ENCODE measurements around the gene ACAN. TPM values are rescaled to one million over a fixed set of nuclear protein-coding genes. Genes with fewer than 3 reads are reported as not detected.
A peak's percentile ranks its signal among the peaks of the same experiment; 100 is the strongest.

The ACAN gene
- total and polyA plus RNA-seq, 9 of the 15 experiments (the other 6 are each of a cell fraction or from before 2014, with no cell fraction given): not detected

DNA sequence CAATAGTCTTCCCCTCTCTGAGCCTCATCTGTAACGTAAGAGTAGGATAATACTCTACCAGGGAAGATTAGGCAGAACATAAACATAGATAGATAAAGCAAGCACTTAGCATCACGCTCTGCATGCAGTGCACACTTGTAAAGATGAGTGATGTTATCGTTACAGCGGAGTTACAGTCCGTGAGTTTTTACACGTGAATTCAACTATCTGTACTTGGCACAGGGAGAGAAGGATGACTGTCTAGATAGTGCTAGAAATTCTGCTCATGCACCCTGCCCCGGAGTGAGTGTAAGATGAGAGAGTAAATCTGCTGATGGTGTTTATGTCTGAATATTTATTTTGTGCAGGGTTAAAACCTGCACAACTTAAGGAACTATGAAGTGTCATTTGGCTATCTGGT, 56.3 kb downstream of the ACAN start (continued):
- TF ChIP-seq, protein P1, sequence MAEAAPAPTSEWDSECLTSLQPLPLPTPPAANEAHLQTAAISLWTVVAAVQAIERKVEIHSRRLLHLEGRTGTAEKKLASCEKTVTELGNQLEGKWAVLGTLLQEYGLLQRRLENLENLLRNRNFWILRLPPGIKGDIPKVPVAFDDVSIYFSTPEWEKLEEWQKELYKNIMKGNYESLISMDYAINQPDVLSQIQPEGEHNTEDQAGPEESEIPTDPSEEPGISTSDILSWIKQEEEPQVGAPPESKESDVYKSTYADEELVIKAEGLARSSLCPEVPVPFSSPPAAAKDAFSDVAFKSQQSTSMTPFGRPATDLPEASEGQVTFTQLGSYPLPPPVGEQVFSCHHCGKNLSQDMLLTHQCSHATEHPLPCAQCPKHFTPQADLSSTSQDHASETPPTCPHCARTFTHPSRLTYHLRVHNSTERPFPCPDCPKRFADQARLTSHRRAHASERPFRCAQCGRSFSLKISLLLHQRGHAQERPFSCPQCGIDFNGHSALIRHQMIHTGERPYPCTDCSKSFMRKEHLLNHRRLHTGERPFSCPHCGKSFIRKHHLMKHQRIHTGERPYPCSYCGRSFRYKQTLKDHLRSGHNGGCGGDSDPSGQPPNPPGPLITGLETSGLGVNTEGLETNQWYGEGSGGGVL (CRISPR knock-in tag; IDR thresholded peaks at IDR 0.05): no peak
- TF ChIP-seq NFE2 (IDR thresholded peaks at IDR 0.05; ENCODE audit: low read depth) (no peak), NR4A1 (CRISPR knock-in tag; IDR thresholded peaks at IDR 0.05) (no peak), NR4A1 (tag; IDR thresholded peaks at IDR 0.05) (no peak), SIRT6 (IDR thresholded peaks at IDR 0.05; ENCODE audit: low read depth, low read length) (no peak), DACH1 (IDR thresholded peaks at IDR 0.05; ENCODE audit: partially characterized antibody) (no peak), CXXC5 (CRISPR knock-in tag; IDR thresholded peaks at IDR 0.05) (peak; percentile 40; the same call in 1 of the 2 replicates), NFIX (CRISPR knock-in tag; IDR thresholded peaks at IDR 0.05; ENCODE audit: low read depth) (no peak), TAF7 (tag; IDR thresholded peaks at IDR 0.05) (no peak), RBM22 (IDR thresholded peaks at IDR 0.05; ENCODE audit: low read depth, low read length, poor library complexity, severe bottlenecking) (no peak), PTTG1 (tag; IDR thresholded peaks at IDR 0.05; ENCODE audit: low read depth) (no peak), RCOR1 (IDR thresholded peaks at IDR 0.05; ENCODE audit: borderline replicate concordance in 1 of 2, low read depth in 2 of 2, low read length in 2 of 2) (0 out of 4 replicates have a peak, but pooled peaks of 1 of the 2 experiments have one; percentile 13), STAT5A (IDR thresholded peaks at IDR 0.05; ENCODE audit: borderline replicate concordance, low read length) (no peak), NONO (IDR thresholded peaks at IDR 0.05; ENCODE audit: low read depth in 2 of 2, low read length in 1 of 2) (no peak), CCNT2 (IDR thresholded peaks at IDR 0.05; ENCODE audit: borderline replicate concordance, extremely low read depth, insufficient read length, low read depth, low read length) (no peak), NCOA4 (IDR thresholded peaks at IDR 0.05; ENCODE audit: partially characterized antibody) (no peak), TARDBP (IDR thresholded peaks at IDR 0.05) (no peak), BCOR (IDR thresholded peaks at IDR 0.05) (peak; percentile 35; the same call in 1 of the 2 replicates), MCM3 (IDR thresholded peaks at IDR 0.05) (no peak), SLC30A9 (CRISPR knock-in tag; IDR thresholded peaks at IDR 0.05) (no peak)
- TF ChIP-seq, protein P2, sequence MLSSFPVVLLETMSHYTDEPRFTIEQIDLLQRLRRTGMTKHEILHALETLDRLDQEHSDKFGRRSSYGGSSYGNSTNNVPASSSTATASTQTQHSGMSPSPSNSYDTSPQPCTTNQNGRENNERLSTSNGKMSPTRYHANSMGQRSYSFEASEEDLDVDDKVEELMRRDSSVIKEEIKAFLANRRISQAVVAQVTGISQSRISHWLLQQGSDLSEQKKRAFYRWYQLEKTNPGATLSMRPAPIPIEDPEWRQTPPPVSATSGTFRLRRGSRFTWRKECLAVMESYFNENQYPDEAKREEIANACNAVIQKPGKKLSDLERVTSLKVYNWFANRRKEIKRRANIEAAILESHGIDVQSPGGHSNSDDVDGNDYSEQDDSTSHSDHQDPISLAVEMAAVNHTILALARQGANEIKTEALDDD (IDR thresholded peaks at IDR 0.05): no peak
- TF ChIP-seq, protein P3, sequence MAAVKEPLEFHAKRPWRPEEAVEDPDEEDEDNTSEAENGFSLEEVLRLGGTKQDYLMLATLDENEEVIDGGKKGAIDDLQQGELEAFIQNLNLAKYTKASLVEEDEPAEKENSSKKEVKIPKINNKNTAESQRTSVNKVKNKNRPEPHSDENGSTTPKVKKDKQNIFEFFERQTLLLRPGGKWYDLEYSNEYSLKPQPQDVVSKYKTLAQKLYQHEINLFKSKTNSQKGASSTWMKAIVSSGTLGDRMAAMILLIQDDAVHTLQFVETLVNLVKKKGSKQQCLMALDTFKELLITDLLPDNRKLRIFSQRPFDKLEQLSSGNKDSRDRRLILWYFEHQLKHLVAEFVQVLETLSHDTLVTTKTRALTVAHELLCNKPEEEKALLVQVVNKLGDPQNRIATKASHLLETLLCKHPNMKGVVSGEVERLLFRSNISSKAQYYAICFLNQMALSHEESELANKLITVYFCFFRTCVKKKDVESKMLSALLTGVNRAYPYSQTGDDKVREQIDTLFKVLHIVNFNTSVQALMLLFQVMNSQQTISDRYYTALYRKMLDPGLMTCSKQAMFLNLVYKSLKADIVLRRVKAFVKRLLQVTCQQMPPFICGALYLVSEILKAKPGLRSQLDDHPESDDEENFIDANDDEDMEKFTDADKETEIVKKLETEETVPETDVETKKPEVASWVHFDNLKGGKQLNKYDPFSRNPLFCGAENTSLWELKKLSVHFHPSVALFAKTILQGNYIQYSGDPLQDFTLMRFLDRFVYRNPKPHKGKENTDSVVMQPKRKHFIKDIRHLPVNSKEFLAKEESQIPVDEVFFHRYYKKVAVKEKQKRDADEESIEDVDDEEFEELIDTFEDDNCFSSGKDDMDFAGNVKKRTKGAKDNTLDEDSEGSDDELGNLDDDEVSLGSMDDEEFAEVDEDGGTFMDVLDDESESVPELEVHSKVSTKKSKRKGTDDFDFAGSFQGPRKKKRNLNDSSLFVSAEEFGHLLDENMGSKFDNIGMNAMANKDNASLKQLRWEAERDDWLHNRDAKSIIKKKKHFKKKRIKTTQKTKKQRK (IDR thresholded peaks at IDR 0.05; ENCODE audit: borderline replicate concordance, low read depth, low read length): no peak
- TF ChIP-seq, protein P4, sequence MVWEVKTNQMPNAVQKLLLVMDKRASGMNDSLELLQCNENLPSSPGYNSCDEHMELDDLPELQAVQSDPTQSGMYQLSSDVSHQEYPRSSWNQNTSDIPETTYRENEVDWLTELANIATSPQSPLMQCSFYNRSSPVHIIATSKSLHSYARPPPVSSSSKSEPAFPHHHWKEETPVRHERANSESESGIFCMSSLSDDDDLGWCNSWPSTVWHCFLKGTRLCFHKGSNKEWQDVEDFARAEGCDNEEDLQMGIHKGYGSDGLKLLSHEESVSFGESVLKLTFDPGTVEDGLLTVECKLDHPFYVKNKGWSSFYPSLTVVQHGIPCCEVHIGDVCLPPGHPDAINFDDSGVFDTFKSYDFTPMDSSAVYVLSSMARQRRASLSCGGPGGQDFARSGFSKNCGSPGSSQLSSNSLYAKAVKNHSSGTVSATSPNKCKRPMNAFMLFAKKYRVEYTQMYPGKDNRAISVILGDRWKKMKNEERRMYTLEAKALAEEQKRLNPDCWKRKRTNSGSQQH (CRISPR knock-in tag; IDR thresholded peaks at IDR 0.05): no peak

Measured in K562 (cell line).